Activated CD8-positive, alpha-beta memory T cell treated with anti-CD3 and anti-CD28 coated beads, Interleukin-2, amount 50 U/mL, for 24 hours (primary cell): ENCODE measurements around the gene INPP5A.
"Not testable (repeated sequence)": the region's sequence is repeated elsewhere in the genome, so short reads cannot be mapped to it uniquely, and the experiment has no call there.

Experiments used
- DNase-seq: peaks from one replicate; pipeline ENCODE4 v3.0.0-alpha.2; 2020; ENCODE audit errors: extremely low read depth

INPP5A gene

GRCh38 chr10:132548869-132549268, 11.3 kb downstream of the INPP5A start:
- DNase-seq: no peak

GRCh38 chr10:132549371-132549770, 11.8 kb downstream of the INPP5A start:
- DNase-seq: no peak

GRCh38 chr10:132550366-132551092, 12.9 kb downstream of the INPP5A start:
- DNase-seq: no peak

- no peak for DNase-seq
Observed at GRCh38 chr10:132551093-132551807, 13.7 kb downstream of the INPP5A start.

- no peak for DNase-seq
Observed at GRCh38 chr10:132551808-132552130, 14.2 kb downstream of the INPP5A start.

GRCh38 chr10:132552635-132553034, 15.0 kb downstream of the INPP5A start:
- DNase-seq: not testable (repeated sequence)

- not testable (repeated sequence) for DNase-seq
Observed at GRCh38 chr10:132553568-132553967, 16.0 kb downstream of the INPP5A start.

GRCh38 chr10:132554053-132554990, 16.7 kb downstream of the INPP5A start:
- DNase-seq: no peak

GRCh38 chr10:132554991-132555647, 17.5 kb downstream of the INPP5A start:
- no peak for DNase-seq

- no peak for DNase-seq
Observed at GRCh38 chr10:132555648-132556575, 18.3 kb downstream of the INPP5A start.

GRCh38 chr10:132556994-132557441, 19.4 kb downstream of the INPP5A start:
- DNase-seq: no peak

- no peak for DNase-seq
Observed at GRCh38 chr10:132557696-132558515, 20.3 kb downstream of the INPP5A start.

- DNase-seq: no peak
Observed at GRCh38 chr10:132558516-132559413, 21.2 kb downstream of the INPP5A start.

- no peak for DNase-seq
Observed at GRCh38 chr10:132559538-132559937, 22.0 kb downstream of the INPP5A start.

GRCh38 chr10:132560241-132560731, 22.7 kb downstream of the INPP5A start:
- no peak for DNase-seq

- DNase-seq: no peak
Observed at GRCh38 chr10:132562177-132562915, 24.8 kb downstream of the INPP5A start.

GRCh38 chr10:132562916-132563456, 25.4 kb downstream of the INPP5A start:
- DNase-seq: no peak
